Suprapubic skin (tissue), 4 donors: ENCODE measurements around the gene RPS6KA4. TPM values are rescaled to one million over a fixed set of nuclear protein-coding genes. Genes with fewer than 3 reads are reported as not detected.

Experiments
- DNase-seq, 2 donors: peaks; one replicate each; pipeline ENCODE4 v3.0.0-alpha.2; 2019; ENCODE audit warnings: low spot score in 2 of 2
- H3K27ac ChIP-seq: fragments of 200-600 bp; sonication (generic); one replicate; pipeline ENCODE4 v1.5.1; 2019
- H3K27me3 ChIP-seq: fragments of 200-600 bp; sonication (generic); one replicate; pipeline ENCODE4 v1.5.1; 2019
- H3K36me3 ChIP-seq: fragments of 200-600 bp; sonication (generic); one replicate; pipeline ENCODE4 v1.5.1; 2019
- H3K4me1 ChIP-seq: fragments of 200-600 bp; sonication (generic); one replicate; pipeline ENCODE4 v1.5.1; 2019
- H3K4me3 ChIP-seq: fragments of 200-600 bp; sonication (generic); one replicate; pipeline ENCODE4 v1.5.1; 2019; ENCODE audit warnings: mild to moderate bottlenecking
- H3K9me3 ChIP-seq: fragments of 200-600 bp; sonication (generic); one replicate; pipeline ENCODE4 v1.5.1; 2019
- CTCF ChIP-seq, 2 donors: fragments of 200-600 bp in 1 of 2; fragments of 450-650 bp in 1 of 2; sonication (generic) in 1 of 2; IDR thresholded peaks; one replicate each; pipeline ENCODE4 v1.5.1; 2016 to 2019; ENCODE audit warnings: antibody characterized with exemption in 2 of 2, mild to moderate bottlenecking in 1 of 2, moderate library complexity in 1 of 2
- EP300 ChIP-seq: sonication (generic); formaldehyde crosslinking; IDR thresholded peaks from one replicate; pipeline ENCODE4 v1.6.1; 2017; ENCODE audit warnings: antibody characterized with exemption
- POLR2A ChIP-seq, 2 donors: fragments of 450-650 bp; IDR thresholded peaks; one replicate each; pipeline ENCODE4 v1.6.1; 2017; ENCODE audit warnings: antibody characterized with exemption in 2 of 2, mild to moderate bottlenecking in 2 of 2, moderate library complexity in 2 of 2
- POLR2AphosphoS5 ChIP-seq, 3 donors: sonication (generic); formaldehyde crosslinking; IDR thresholded peaks; one replicate each; pipeline ENCODE4 v1.6.1; 2017; ENCODE audit warnings: antibody characterized with exemption in 3 of 3
- WGBS: methylation state at CpG from one replicate; pipeline ENCODE4 v1.1.5; 2018; 5-methylcytosine and 5-hydroxymethylcytosine counted together
- total RNA-seq, 4 donors: library from RNA; depleted of rRNA; stranded (reverse); fragments of >200 nt; gene quantifications; one replicate each; pipeline ENCODE4 v1.1.0, GENCODE V29; 2016

Gene RPS6KA4
- total RNA-seq, 4 donors from 2014 or later = 29.4 to 46.0 (median 39.6) TPM

- peaks cover 13% of the 10 kb centered on the region for H3K4me1 ChIP-seq
- peaks cover 8% of the 10 kb centered on the region for H3K36me3 ChIP-seq
- TF ChIP-seq POLR2A (IDR thresholded peaks at IDR 0.05) (no peak), EP300 (no peak), POLR2AphosphoS5 (IDR thresholded peaks at IDR 0.05) (no peak), CTCF (IDR thresholded peaks at IDR 0.05) (no peak)
- no peaks in the 10 kb centered on the region for H3K9me3 ChIP-seq
- H3K27ac ChIP-seq = no peak overlapping the region
- DNase-seq = peak in 1 of 2 donors; percentile 61
- H3K27me3 ChIP-seq = no peaks in the 10 kb centered on the region
- no peak overlapping the region for H3K4me3 ChIP-seq
- 78% methylated on average over 6 of the region's 7 CpGs for WGBS
Observed at GRCh38 chr11:64376071-64376470, 17.1 kb downstream of the RPS6KA4 start.

GRCh38 chr11:64378335-64378880 lies 19.4 kb downstream of the RPS6KA4 start:
- WGBS = 29% methylated on average over 14 of the region's 14 CpGs
- no peaks in the 10 kb centered on the region for H3K36me3 ChIP-seq
- H3K27me3 ChIP-seq = no peaks in the 10 kb centered on the region
- H3K4me3 ChIP-seq = no peak overlapping the region
- H3K9me3 ChIP-seq = no peaks in the 10 kb centered on the region
- H3K4me1 ChIP-seq = peaks cover 13% of the 10 kb centered on the region
- DNase-seq = no peak
- no peak for TF ChIP-seq CTCF (IDR thresholded peaks at IDR 0.05)
- TF ChIP-seq POLR2A (IDR thresholded peaks at IDR 0.05) = no peak
- TF ChIP-seq POLR2AphosphoS5 (IDR thresholded peaks at IDR 0.05) = no peak
- no peak for TF ChIP-seq EP300
- no peak overlapping the region for H3K27ac ChIP-seq

- Histone ChIP-seq H3K27ac (no peak overlapping the region), H3K9me3 (no peaks in the 10 kb centered on the region)
- WGBS = 52% methylated on average over 13 of the region's 15 CpGs
Observed at GRCh38 chr11:64379160-64379559, 20.2 kb downstream of the RPS6KA4 start.

DNA sequence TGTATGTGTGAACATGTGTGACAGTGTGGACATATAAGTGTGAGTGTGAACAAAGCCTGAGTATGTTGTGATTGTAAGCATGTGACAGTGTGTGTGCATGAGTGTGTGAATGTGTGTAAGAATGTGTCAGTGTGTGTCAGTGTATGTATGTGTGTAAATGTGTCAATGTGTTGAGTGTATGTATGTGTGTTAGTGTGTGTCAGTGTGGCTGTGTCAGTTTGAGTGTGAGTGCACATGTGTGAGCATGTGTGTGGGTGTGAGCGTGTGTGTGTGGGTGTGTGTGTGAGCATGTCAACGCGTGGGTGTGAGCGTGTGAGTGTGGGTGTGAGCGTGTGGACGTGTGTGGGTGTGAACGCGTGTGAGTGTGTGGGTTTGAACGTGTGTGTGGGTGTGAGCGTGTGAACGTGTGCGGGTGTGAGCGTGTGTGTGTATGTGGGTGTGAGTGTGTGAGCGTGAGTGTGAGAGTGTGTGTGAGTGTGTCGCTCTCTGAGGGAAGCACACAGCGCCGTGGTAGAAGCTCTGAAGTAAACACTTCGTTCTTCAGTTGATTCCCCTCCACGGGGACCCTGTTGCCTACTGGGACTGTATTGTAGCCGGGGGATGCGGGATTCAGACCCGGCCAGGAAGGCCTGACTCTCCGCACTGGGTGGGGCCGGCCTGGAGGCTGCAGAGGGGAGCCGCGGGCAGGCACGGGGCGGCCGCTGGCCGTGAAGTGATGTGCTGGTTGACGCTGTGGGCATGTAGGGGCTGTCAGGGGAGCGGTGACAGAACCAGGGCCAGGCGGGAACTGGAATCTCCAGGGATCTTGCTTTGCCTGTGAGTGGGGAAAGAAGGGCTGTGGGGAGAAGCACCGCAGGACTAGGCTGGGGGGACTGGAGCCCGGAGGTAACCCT lies 21.1 kb downstream of the RPS6KA4 start:
- no peak for DNase-seq
- Histone ChIP-seq H3K9me3 (no peaks in the 10 kb centered on the region), H3K4me1 (peaks cover 15% of the 10 kb centered on the region), H3K4me3 (no peak overlapping the region), H3K27me3 (no peaks in the 10 kb centered on the region), H3K27ac (no peak overlapping the region), H3K36me3 (no peaks in the 10 kb centered on the region)
- TF ChIP-seq POLR2A (IDR thresholded peaks at IDR 0.05) (no peak), EP300 (no peak), CTCF (IDR thresholded peaks at IDR 0.05) (no peak), POLR2AphosphoS5 (IDR thresholded peaks at IDR 0.05) (no peak)
- 69% methylated on average over 27 of the region's 35 CpGs for WGBS

More at GRCh38 chr11:64379160-64379559, 20.2 kb downstream of the RPS6KA4 start:
- no peak for DNase-seq
- H3K36me3 ChIP-seq = no peaks in the 10 kb centered on the region
- no peak overlapping the region for H3K4me3 ChIP-seq
- peaks cover 13% of the 10 kb centered on the region for H3K4me1 ChIP-seq
- no peak for TF ChIP-seq POLR2AphosphoS5 (IDR thresholded peaks at IDR 0.05)
- TF ChIP-seq CTCF (IDR thresholded peaks at IDR 0.05) = no peak
- no peak for TF ChIP-seq EP300
- no peak for TF ChIP-seq POLR2A (IDR thresholded peaks at IDR 0.05)
- no peaks in the 10 kb centered on the region for H3K27me3 ChIP-seq

DNA sequence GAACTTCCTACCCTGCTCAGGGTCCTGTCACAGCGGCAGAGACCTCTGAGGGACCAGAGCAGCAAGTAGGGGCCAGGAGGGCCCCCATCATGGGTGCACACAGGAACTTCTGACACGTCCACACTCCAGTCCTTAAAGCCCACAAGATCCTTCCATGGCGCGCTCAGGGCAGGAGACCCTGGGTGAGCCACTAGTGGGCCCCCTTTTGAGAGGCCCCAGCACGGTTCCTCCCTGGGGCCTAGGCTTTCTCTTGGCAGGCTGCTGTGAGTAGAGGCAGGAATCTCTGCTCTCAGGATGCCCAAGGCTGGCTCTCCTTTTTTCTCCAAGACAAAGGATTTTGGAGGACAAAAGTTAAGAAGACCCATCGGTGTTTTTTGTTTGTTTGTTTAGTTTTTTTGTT lies 22.4 kb downstream of the RPS6KA4 start:
- 71% methylated on average over 6 of the region's 6 CpGs for WGBS
- Histone ChIP-seq H3K9me3 (no peaks in the 10 kb centered on the region), H3K36me3 (no peaks in the 10 kb centered on the region), H3K27ac (no peak overlapping the region), H3K27me3 (no peaks in the 10 kb centered on the region), H3K4me1 (peaks cover 17% of the 10 kb centered on the region), H3K4me3 (no peak overlapping the region)
- no peak for DNase-seq
- TF ChIP-seq POLR2A (IDR thresholded peaks at IDR 0.05) (no peak), POLR2AphosphoS5 (IDR thresholded peaks at IDR 0.05) (no peak), CTCF (IDR thresholded peaks at IDR 0.05) (no peak), EP300 (no peak)
